Measurements from ENCODE around the gene ELAC2. TPM values are rescaled to one million over a fixed set of nuclear protein-coding genes. Genes with fewer than 3 reads are reported as not detected.

Gene ELAC2
- polyA plus RNA-seq, 1 donor from 2014 or later = 34.6 TPM

DNA sequence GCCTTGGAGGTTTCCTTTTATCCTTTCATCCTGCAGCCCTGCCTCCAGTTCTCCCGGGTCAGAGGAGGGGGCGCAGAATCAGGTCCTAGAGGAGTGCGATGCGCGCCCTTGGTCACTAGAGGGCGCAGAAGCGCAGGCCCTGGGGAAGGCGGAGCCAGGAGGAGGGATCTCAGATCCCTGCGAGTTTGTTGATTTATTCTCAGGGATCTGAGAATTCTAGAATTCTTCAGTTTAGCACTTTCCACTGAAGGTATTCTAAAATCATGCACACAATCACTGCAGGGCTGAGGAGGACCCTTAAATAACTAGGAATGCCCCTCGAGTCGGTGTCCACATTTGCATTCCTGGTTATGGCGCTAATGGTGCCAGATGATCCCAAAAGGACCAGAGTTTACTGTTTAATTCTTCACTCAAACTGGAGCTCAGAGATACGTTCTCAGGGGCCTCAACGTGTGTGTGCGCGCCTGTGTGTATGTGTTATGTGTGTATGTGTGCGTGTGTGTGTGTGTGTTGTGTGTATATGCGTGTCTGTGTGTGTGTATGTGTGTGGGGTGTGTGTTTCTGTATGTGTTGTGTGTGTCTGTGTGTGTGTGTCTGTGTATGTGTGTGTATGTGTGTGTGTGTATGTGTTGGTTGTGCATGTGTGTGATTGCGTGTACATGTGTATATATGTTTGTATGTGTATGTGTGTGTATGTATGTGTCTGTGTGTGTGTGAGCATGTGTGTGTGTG lies 6.9 kb upstream of the ELAC2 start:
- Histone ChIP-seq H3K9me3 (ENCODE audit: low read length) (no peaks in the 10 kb centered on the region), H3K4me3 (ENCODE audit: low read length) (no peak overlapping the region), H3K27ac (ENCODE audit: low read length) (no peak overlapping the region), H3K9me2 (ENCODE audit: insufficient read depth, low read length) (no peaks in the 10 kb centered on the region), H3K4me2 (ENCODE audit: low read length) (no peak overlapping the region), H3K9ac (ENCODE audit: low read length) (no peak overlapping the region), H3K79me2 (replicated peaks; ENCODE audit: insufficient read depth, low read length) (no peaks in the 10 kb centered on the region), H2AFZ (ENCODE audit: low read depth, low read length) (no peak overlapping the region), H3K27me3 (ENCODE audit: insufficient read depth, low read depth, low read length) (no peaks in the 10 kb centered on the region), H3F3A (ENCODE audit: insufficient read depth, low read length, poor library complexity, severe bottlenecking) (no peaks in the 10 kb centered on the region), H3K36me3 (ENCODE audit: insufficient read depth, low read length) (no peaks in the 10 kb centered on the region), H4K20me1 (ENCODE audit: insufficient read depth) (no peaks in the 10 kb centered on the region)
- peak; percentile 60 for TF ChIP-seq RAD21 (conservative IDR thresholded peaks at IDR 0.05)
- TF ChIP-seq SMC3 (conservative IDR thresholded peaks at IDR 0.05; ENCODE audit: poor library complexity) = peak; percentile 68
- peak; percentile 83 for TF ChIP-seq CTCF (IDR thresholded peaks at IDR 0.05; ENCODE audit: poor library complexity, severe bottlenecking)
- no peak for TF ChIP-seq EP300 (conservative IDR thresholded peaks at IDR 0.05; ENCODE audit: poor library complexity, severe bottlenecking)
- no peak for TF ChIP-seq REST (IDR thresholded peaks at IDR 0.05; ENCODE audit: borderline replicate concordance)

DNA sequence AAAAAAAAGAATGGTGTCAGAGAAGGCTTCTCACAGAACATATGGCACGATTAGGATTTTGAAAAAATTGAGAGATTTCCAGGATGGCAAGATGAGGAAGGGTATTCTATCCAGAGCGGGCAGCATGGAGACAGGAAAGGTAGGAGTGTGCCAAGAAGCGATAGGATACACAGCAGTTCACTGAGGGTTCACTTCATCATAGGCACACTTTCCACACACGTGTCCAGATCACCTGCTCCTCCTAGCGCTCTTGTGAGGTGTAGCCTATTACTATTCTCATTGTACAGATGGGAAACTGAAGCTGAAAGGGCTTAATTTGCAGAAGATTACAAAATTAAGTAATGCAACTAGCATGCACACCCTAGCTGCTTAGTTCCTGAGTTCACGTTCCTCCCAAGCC lies 6.2 kb upstream of the ELAC2 start:
- Histone ChIP-seq H3K27ac (ENCODE audit: low read length) (no peak overlapping the region), H3K36me3 (ENCODE audit: insufficient read depth, low read length) (no peaks in the 10 kb centered on the region), H3K9ac (ENCODE audit: low read length) (no peak overlapping the region), H3K79me2 (replicated peaks; ENCODE audit: insufficient read depth, low read length) (no peaks in the 10 kb centered on the region), H3K27me3 (ENCODE audit: insufficient read depth, low read depth, low read length) (no peaks in the 10 kb centered on the region), H2AFZ (ENCODE audit: low read depth, low read length) (no peak overlapping the region), H3K9me3 (ENCODE audit: low read length) (no peaks in the 10 kb centered on the region), H3K9me2 (ENCODE audit: insufficient read depth, low read length) (no peaks in the 10 kb centered on the region), H3F3A (ENCODE audit: insufficient read depth, low read length, poor library complexity, severe bottlenecking) (no peaks in the 10 kb centered on the region), H3K4me2 (ENCODE audit: low read length) (no peak overlapping the region), H3K4me3 (ENCODE audit: low read length) (no peak overlapping the region), H4K20me1 (ENCODE audit: insufficient read depth) (no peaks in the 10 kb centered on the region)
- no peak for TF ChIP-seq RAD21 (conservative IDR thresholded peaks at IDR 0.05)
- no peak for TF ChIP-seq TAF1 (IDR thresholded peaks at IDR 0.05; ENCODE audit: low read depth)
- TF ChIP-seq CTCF (IDR thresholded peaks at IDR 0.05; ENCODE audit: poor library complexity, severe bottlenecking) = no peak
- TF ChIP-seq EP300 (conservative IDR thresholded peaks at IDR 0.05; ENCODE audit: poor library complexity, severe bottlenecking) = no peak
- no peak for TF ChIP-seq EZH2 (IDR thresholded peaks at IDR 0.05; ENCODE audit: borderline replicate concordance, insufficient read depth, low read length, poor library complexity, severe bottlenecking)
- no peak for TF ChIP-seq POLR2AphosphoS5 (IDR thresholded peaks at IDR 0.05)
- no peak for TF ChIP-seq MXI1 (conservative IDR thresholded peaks at IDR 0.05; ENCODE audit: poor library complexity, severe bottlenecking)
- TF ChIP-seq SMC3 (conservative IDR thresholded peaks at IDR 0.05; ENCODE audit: poor library complexity) = no peak
- no peak for TF ChIP-seq REST (IDR thresholded peaks at IDR 0.05; ENCODE audit: borderline replicate concordance)
